GM13976 (cell line): ENCODE data around the gene DUS1L.

Source experiments
- DNase-seq: peaks from one replicate; pipeline ENCODE4 v3.0.0; 2012; ENCODE audit warnings: low spot score
- CTCF ChIP-seq: IDR thresholded peaks from 2 replicates; pipeline ENCODE4 v1.5.1; 2012; ENCODE audit warnings: borderline replicate concordance, mild to moderate bottlenecking; ENCODE audit not compliant: insufficient read depth; ENCODE audit errors: extremely low read depth, missing control alignments, control extremely low read depth
- in situ Hi-C: fragments of 300-500 bp; cut with MboI; formaldehyde crosslinking; loops from one replicate; pipeline ENCODE4 v1.12.0; 2022; ENCODE audit warnings: low sequenced_read_pairs, mixed read lengths, inconsistent platforms; ENCODE audit not compliant: unreplicated experiment

DUS1L gene

GRCh38 chr17:82085031-82085861 lies 19.6 kb upstream of the DUS1L start:
- DNase-seq, result no peak
- in situ Hi-C loops, result no loop called here
- no peak for TF ChIP-seq CTCF

DNA sequence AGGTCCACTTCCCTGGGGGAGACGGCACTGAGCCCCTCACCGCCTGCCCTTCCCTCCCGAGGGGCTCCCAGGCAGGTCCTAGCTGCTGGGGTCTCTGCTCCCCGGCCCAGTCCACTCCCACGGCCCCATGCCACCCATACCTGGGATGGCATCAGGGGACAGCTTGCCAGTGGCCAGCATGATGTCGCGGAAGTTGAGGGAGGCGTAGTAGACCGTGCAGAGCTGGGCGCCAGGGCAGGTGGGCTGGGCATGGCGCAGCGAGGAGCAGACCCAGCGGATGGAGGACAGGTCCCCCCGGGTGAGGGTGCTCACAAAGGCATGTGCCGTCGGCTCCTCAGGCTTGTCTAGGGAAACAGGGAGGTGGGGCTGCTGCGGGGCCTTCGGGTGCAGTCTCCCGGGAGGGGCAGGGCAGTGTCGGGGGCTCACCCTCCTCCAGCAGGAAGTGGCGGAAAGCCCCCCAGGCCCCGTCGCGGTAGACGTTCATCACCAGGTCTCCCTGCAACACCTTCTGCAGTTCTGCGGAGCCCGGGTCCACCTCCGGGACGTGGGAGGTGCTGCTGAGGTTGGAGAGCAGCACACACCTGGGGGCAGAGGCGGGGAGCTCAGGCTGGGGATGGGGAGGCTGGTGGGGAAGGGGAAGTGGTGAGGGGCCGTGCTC lies 18.9 kb upstream of the DUS1L start:
- no peak for DNase-seq
- in situ Hi-C loops, result no loop called here
- TF ChIP-seq CTCF, result no peak

DNA sequence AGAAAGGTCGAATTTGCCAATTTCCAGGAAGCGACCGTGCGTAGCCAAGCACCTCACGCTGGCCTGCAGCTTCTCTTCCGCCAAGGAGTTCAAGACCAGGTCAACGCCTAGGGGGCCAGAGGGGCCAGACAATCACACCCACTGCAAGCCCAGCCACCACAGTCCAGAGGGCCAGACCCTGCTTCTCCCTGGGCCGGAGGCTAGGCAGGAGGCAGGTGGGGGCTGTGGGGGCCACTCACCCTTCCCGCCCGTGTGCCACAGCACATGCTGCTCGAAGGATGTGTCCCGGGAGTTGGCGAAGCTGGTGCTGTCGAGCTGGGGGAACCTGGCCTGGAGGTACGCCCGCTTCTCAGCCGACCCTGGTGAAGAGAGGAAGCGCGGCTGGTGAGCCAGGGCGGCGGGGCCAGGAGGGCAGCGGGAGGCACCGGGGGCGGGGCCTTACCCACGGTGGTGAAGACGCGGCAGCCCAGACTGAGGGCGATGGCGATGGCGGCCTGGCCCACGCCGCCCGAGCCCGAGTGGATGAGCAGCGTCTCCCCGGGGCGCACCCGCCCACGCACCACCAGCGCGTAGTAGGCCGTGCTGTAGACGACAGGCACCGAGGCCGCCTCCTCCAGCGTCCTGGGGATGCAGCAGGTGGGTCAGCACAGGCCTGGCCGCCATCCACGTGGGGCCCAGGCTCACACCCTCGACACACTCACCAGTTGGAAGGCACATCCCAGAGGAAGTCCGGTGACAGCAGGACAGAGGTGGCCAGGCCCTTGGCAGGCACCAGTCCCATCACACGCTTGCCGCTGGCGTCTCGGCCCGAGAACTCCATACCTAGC lies 18.1 kb upstream of the DUS1L start:
- TF ChIP-seq CTCF, result no peak
- in situ Hi-C loops, result no loop called here
- no peak for DNase-seq

DNA sequence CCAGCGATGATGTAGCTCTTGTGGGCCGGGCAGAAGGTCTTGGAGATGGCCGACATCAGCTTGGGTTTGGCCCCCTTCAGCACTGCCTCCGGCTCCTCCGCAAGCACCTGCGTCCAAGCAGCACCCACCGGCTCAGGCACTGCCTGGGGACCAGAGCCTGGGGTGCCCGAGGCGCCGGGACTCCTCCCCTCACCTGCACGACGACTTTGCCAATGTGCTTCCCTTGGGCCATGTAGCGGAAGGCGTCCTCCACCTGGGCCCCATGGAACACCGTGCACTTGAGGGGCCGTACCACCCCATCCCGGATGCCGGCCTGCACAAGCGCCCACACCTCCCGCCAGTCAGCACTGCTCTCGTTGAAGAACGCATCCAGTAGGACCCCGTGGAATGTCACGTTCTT lies 17.4 kb upstream of the DUS1L start:
- DNase-seq, result no peak
- in situ Hi-C loops, result no loop called here
- no peak for TF ChIP-seq CTCF

DNA sequence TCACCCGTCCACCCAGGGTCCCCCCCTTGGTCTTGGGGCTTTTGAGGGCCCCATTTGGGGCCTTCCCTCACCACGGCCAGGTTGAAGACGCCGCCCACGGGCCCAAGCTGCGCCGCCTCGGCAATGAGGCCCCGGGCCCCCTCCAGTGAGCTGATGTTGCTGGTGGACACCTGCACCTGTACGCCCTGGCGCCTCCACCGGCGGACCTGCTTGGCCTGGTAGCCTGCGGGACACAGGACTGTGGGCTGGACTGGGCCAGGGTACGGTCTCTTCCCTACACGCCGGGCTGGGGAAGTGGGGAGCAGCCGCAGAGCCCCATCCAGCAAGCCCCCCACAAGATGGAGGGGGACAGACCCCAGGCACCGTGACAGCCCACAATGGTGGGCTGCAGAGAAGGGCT lies 16.9 kb upstream of the DUS1L start:
- DNase-seq, result no peak
- no peak for TF ChIP-seq CTCF
- in situ Hi-C loops, result no loop called here

- no peak for TF ChIP-seq CTCF
- DNase-seq, result no peak
These were observed 16.4 kb upstream of the DUS1L start for GRCh38 chr17:82081966-82082365.

More at GRCh38 chr17:82081966-82082365, 16.4 kb upstream of the DUS1L start:
- in situ Hi-C loops, result no loop called here
